ENCODE data around the gene POLR3G.
A peak's percentile ranks its signal among the peaks of the same experiment; 100 is the strongest.

GRCh38 chr5:90474235-90475107, at the start of gene POLR3G, which contains the start of gene MBLAC2:
- TF ChIP-seq CTCF (IDR thresholded peaks at IDR 0.05) (peak; percentile 2 to 63 (median 56)), POLR2A (IDR thresholded peaks at IDR 0.05) (peak; percentile 77 to 85)
